ENCODE measurements around the gene CLNK. TPM values are rescaled to one million over a fixed set of nuclear protein-coding genes. Genes with fewer than 3 reads are reported as not detected.

Gene CLNK
- total and polyA plus RNA-seq, 2 of the 8 experiments (the other 6 are each of a cell fraction or from before 2014, with no cell fraction given): not detected

DNA sequence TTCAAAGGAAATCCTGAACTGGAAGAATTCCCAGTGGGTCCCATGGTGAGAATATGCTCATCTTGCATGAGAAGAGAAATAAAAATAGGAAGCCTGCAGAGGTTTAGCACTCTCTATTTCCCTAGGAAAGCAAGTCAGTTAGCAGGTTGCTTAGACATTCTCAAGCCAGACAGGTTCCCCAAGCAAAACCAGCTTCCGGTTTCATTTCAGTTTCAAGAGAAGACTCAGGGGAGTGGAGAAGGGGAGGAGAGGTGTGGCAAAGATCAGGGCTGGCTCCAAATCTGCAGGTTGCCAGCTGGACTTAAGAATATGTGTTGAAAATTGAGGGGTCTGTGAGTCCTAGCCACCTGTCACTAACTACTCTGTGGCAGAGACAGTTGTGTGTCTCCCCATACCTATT is 107.5 kb downstream of the CLNK start (continued):
- TF ChIP-seq CHD7 (IDR thresholded peaks at IDR 0.05; ENCODE audit: insufficient replicate concordance, low read length): no peak
- TF ChIP-seq SP1 (IDR thresholded peaks at IDR 0.05; ENCODE audit: low read depth, low read length): no peak
- no peak for TF ChIP-seq BCL11A (IDR thresholded peaks at IDR 0.05; ENCODE audit: low read depth in 2 of 2, low read length in 2 of 2)
- TF ChIP-seq HDAC2 (IDR thresholded peaks at IDR 0.05; ENCODE audit: borderline replicate concordance in 1 of 2, low read depth in 2 of 2, low read length in 2 of 2): no peak
- TF ChIP-seq SIX5 (IDR thresholded peaks at IDR 0.05; ENCODE audit: low read depth, low read length): no peak
- TF ChIP-seq KDM5A (IDR thresholded peaks at IDR 0.05; ENCODE audit: low read length): no peak
- no peak for TF ChIP-seq CHD1 (IDR thresholded peaks at IDR 0.05; ENCODE audit: low read depth, low read length)
- TF ChIP-seq RBBP5 (IDR thresholded peaks at IDR 0.05; ENCODE audit: borderline replicate concordance, low read depth, low read length): no peak
- no peak for TF ChIP-seq RNF2 (IDR thresholded peaks at IDR 0.05; ENCODE audit: borderline replicate concordance, low read depth, low read length, missing control alignments, poor library complexity, severe bottlenecking)
- TF ChIP-seq ASH2L (IDR thresholded peaks at IDR 0.05; ENCODE audit: low read length): no peak
